Peyer's patch (tissue), 4 donors: ENCODE data around the gene MECP2.

Experiments
- POLR2A ChIP-seq, 2 donors: fragments of 450-650 bp; IDR thresholded peaks; one replicate each; pipeline ENCODE4 v1.5.1; 2017; ENCODE audit warnings: antibody characterized with exemption in 2 of 2, mild to moderate bottlenecking in 2 of 2, moderate library complexity in 2 of 2
- TF ChIP-seq, protein P1 (sequence below), 6 experiments: fragments of 450-650 bp in 4 of 6; fragments of 200-600 bp in 2 of 6; sonication (generic) in 1 of 6; IDR thresholded peaks; one replicate each; pipeline ENCODE4 v1.5.1; 2017 to 2019; ENCODE audit warnings: antibody characterized with exemption in 6 of 6, mild to moderate bottlenecking in 3 of 6, moderate library complexity in 1 of 6

DNA sequence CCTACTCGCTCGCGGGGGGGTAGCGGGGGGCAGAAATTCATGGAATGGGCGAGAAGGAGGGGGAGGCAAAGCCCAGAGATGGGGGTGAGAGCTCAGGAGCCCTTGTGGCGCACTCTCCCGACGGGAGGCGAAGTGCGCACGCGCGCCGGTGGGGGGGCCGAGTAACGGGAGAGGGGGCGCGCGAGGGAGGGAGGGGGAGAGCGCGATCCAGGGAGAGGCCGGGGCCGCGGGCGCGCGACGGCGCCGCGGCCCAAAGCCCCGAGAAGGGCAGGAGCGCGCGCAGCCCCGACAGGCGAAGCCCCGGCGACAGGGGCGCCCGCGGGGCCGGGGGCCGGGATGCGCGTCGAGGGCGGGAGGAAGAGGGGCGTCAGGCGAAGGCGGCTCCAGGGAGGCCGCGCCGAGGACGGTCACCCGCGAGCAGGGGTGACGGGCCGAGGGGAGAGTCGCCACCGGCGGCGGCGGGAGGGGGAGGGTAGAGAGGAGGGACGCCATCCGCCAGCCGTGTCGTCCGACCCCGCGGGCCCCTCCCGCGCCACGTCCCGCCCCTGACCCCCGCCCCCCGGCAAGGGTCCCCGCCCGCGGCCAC lies 421 bp downstream of the MECP2 start:
- TF ChIP-seq, protein P1, sequence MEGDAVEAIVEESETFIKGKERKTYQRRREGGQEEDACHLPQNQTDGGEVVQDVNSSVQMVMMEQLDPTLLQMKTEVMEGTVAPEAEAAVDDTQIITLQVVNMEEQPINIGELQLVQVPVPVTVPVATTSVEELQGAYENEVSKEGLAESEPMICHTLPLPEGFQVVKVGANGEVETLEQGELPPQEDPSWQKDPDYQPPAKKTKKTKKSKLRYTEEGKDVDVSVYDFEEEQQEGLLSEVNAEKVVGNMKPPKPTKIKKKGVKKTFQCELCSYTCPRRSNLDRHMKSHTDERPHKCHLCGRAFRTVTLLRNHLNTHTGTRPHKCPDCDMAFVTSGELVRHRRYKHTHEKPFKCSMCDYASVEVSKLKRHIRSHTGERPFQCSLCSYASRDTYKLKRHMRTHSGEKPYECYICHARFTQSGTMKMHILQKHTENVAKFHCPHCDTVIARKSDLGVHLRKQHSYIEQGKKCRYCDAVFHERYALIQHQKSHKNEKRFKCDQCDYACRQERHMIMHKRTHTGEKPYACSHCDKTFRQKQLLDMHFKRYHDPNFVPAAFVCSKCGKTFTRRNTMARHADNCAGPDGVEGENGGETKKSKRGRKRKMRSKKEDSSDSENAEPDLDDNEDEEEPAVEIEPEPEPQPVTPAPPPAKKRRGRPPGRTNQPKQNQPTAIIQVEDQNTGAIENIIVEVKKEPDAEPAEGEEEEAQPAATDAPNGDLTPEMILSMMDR (IDR thresholded peaks at IDR 0.05): no peak
- TF ChIP-seq POLR2A (IDR thresholded peaks at IDR 0.05): no peak
